Esophagus squamous epithelium (tissue), 5 donors: Measurements from ENCODE around the gene KRTAP10-4. TPM values are rescaled to one million over a fixed set of nuclear protein-coding genes. Genes with fewer than 3 reads are reported as not detected.

ENCODE experiments used
- DNase-seq: peaks from one replicate; lab custom pipeline; 2025; lab: John Stamatoyannopoulos, UW
- H3K27ac ChIP-seq, 4 donors: fragments of 200-600 bp; sonication (generic); one replicate each; pipeline ENCODE4 v1.5.1; 2016 to 2019; ENCODE audit warnings: mild to moderate bottlenecking in 1 of 4
- H3K27me3 ChIP-seq, 4 donors: fragments of 200-600 bp; sonication (generic); 1 replicate in 3 of 4; 2 replicates in 1 of 4; pipeline versions ENCODE4 v1.5.1 to v1.6.0; 2017 to 2021; ENCODE audit warnings: antibody characterized with exemption in 1 of 4
- H3K36me3 ChIP-seq, 3 donors: fragments of 200-600 bp; sonication (generic); one replicate each; pipeline ENCODE4 v1.5.1; 2016 to 2019
- H3K4me1 ChIP-seq, 3 donors: fragments of 200-600 bp; sonication (generic); one replicate each; pipeline ENCODE4 v1.5.1; 2017 to 2019
- H3K4me3 ChIP-seq, 4 donors: fragments of 200-600 bp; sonication (generic); 1 replicate in 3 of 4; 2 replicates in 1 of 4; pipeline ENCODE4 v1.5.1; 2016 to 2019; ENCODE audit warnings: mild to moderate bottlenecking in 2 of 4, moderate library complexity in 1 of 4
- H3K9me3 ChIP-seq, 3 donors: fragments of 200-600 bp; sonication (generic); one replicate each; pipeline ENCODE4 v1.5.1; 2016 to 2019
- CTCF ChIP-seq, 6 experiments: fragments of 450-650 bp in 4 of 6; fragments of 200-600 bp in 2 of 6; sonication (generic) in 2 of 6; IDR thresholded peaks; one replicate each; pipeline ENCODE4 v1.5.1; 2016 to 2019; ENCODE audit warnings: antibody characterized with exemption in 6 of 6, mild to moderate bottlenecking in 4 of 6, moderate library complexity in 4 of 6
- POLR2A ChIP-seq, 4 donors: fragments of 450-650 bp; IDR thresholded peaks; one replicate each; pipeline ENCODE4 v1.6.1; 2017; ENCODE audit warnings: antibody characterized with exemption in 4 of 4, mild to moderate bottlenecking in 4 of 4, moderate library complexity in 3 of 4
- WGBS, 2 donors: methylation state at CpG; one replicate each; pipeline ENCODE4 v1.1.5; 2018; 5-methylcytosine and 5-hydroxymethylcytosine counted together
- intact Hi-C: fragments of 100-400 bp; cut with DNase I; formaldehyde crosslinking; loops from one replicate; pipeline ENCODE4 v1.15.0; 2022
- total RNA-seq, 4 donors: library from RNA; depleted of rRNA; stranded (reverse); fragments of >200 nt; gene quantifications; one replicate each; pipeline ENCODE4 v1.1.0, GENCODE V29; 2016
- donor health status: DM: yes; HTN: yes; CAD: no.

The KRTAP10-4 gene
- total RNA-seq, 4 donors from 2014 or later = not detected

GRCh38 chr21:44568261-44568660 lies 5.3 kb upstream of the KRTAP10-4 start:
- intact Hi-C loops = no loop called here
- DNase-seq = no peak

GRCh38 chr21:44568667-44569556 lies 4.6 kb upstream of the KRTAP10-4 start:
- Histone ChIP-seq H3K4me1 (peaks cover 0 to 5% (median 0%) of the 10 kb centered on the region in 3 donors), H3K27ac (no peak overlapping the region), H3K36me3 (no peaks in the 10 kb centered on the region), H3K9me3 (peaks cover 0 to 4% (median 0%) of the 10 kb centered on the region in 3 donors), H3K27me3 (peaks cover 0 to 32% (median 0%) of the 10 kb centered on the region in 4 donors), H3K4me3 (no peak overlapping the region)
- TF ChIP-seq CTCF (IDR thresholded peaks at IDR 0.05) (no peak), POLR2A (IDR thresholded peaks at IDR 0.05) (no peak)
- no peak for DNase-seq
- intact Hi-C loops = no loop called here
- WGBS, 2 donors = 49 to 71% methylated on average over 2 to 7 of the region's 27 CpGs

More at GRCh38 chr21:44568261-44568660, 5.3 kb upstream of the KRTAP10-4 start:
- H3K4me1 ChIP-seq = no peaks in the 10 kb centered on the region
- TF ChIP-seq CTCF (IDR thresholded peaks at IDR 0.05) = no peak
- TF ChIP-seq POLR2A (IDR thresholded peaks at IDR 0.05) = no peak
- H3K4me3 ChIP-seq = no peak overlapping the region
- H3K27ac ChIP-seq = no peak overlapping the region
- H3K9me3 ChIP-seq = peaks cover 0 to 4% (median 0%) of the 10 kb centered on the region in 3 donors
- peaks cover 0 to 26% (median 0%) of the 10 kb centered on the region in 4 donors for H3K27me3 ChIP-seq
- no peaks in the 10 kb centered on the region for H3K36me3 ChIP-seq
- WGBS, 2 donors = 70% methylated on average over 2 to 4 of the region's 12 CpGs

GRCh38 chr21:44569861-44570517 lies 3.5 kb upstream of the KRTAP10-4 start:
- no peak overlapping the region for H3K27ac ChIP-seq
- TF ChIP-seq CTCF (IDR thresholded peaks at IDR 0.05) = no peak
- TF ChIP-seq POLR2A (IDR thresholded peaks at IDR 0.05) = no peak
- WGBS, 2 donors = 80 to 83% methylated on average over 1 to 2 of the region's 12 CpGs
- H3K4me3 ChIP-seq = no peak overlapping the region
- H3K36me3 ChIP-seq = no peaks in the 10 kb centered on the region
- peaks cover 0 to 14% (median 0%) of the 10 kb centered on the region in 3 donors for H3K4me1 ChIP-seq
- intact Hi-C loops = no loop called here
- H3K9me3 ChIP-seq = peaks cover 0 to 4% (median 0%) of the 10 kb centered on the region in 3 donors
- peaks cover 0 to 40% (median 0%) of the 10 kb centered on the region in 4 donors for H3K27me3 ChIP-seq
- DNase-seq = no peak

GRCh38 chr21:44571296-44571695 lies 2.2 kb upstream of the KRTAP10-4 start:
- Histone ChIP-seq H3K27me3 (peaks cover 0 to 40% (median 0%) of the 10 kb centered on the region in 4 donors), H3K27ac (no peak overlapping the region), H3K4me1 (peaks cover 0 to 14% (median 0%) of the 10 kb centered on the region in 3 donors), H3K4me3 (no peak overlapping the region), H3K36me3 (no peaks in the 10 kb centered on the region), H3K9me3 (peaks cover 0 to 4% (median 0%) of the 10 kb centered on the region in 3 donors)
- no peak for DNase-seq
- intact Hi-C loops = no loop called here
- WGBS, 2 donors = 90 to 95% methylated on average over 3 of the region's 4 CpGs
- TF ChIP-seq POLR2A (IDR thresholded peaks at IDR 0.05) (no peak), CTCF (IDR thresholded peaks at IDR 0.05) (no peak)
